HepG2 (cell line): ENCODE measurements around the gene CALD1. TPM values are rescaled to one million over a fixed set of nuclear protein-coding genes. Genes with fewer than 3 reads are reported as not detected.
A peak's percentile ranks its signal among the peaks of the same experiment; 100 is the strongest.

ENCODE experiments used
- ARNT2 ChIP-seq: sonication (generic); formaldehyde crosslinking; IDR thresholded peaks from 2 replicates; pipeline ENCODE4 v1.8.0; 2022; ENCODE audit warnings: mild to moderate bottlenecking, low read depth, missing genetic modification reagents, moderate library complexity
- ATRX ChIP-seq: sonication (generic); formaldehyde crosslinking; IDR thresholded peaks from 2 replicates; pipeline ENCODE4 v1.4.0; 2020; ENCODE audit warnings: missing genetic modification reagents, borderline replicate concordance
- CENPT ChIP-seq: sonication (generic); formaldehyde crosslinking; IDR thresholded peaks from 2 replicates; pipeline ENCODE4 v1.8.0; 2022; ENCODE audit warnings: low read depth, mild to moderate bottlenecking, moderate library complexity, missing genetic modification reagents
- HOXA9 ChIP-seq: sonication (generic); formaldehyde crosslinking; IDR thresholded peaks from 2 replicates; pipeline ENCODE4 v1.8.1; 2022; ENCODE audit warnings: missing genetic modification reagents, mild to moderate bottlenecking, moderate library complexity, borderline replicate concordance
- KMT2B ChIP-seq: IDR thresholded peaks from 2 replicates; pipeline ENCODE4 v1.6.1; 2016; ENCODE audit warnings: missing genetic modification reagents, missing compliant biosample characterization
- SP140L ChIP-seq: sonication (generic); formaldehyde crosslinking; IDR thresholded peaks from 2 replicates; pipeline ENCODE4 v1.4.0; 2020; ENCODE audit warnings: missing genetic modification reagents, borderline replicate concordance
- TCF7L2 ChIP-seq: IDR thresholded peaks from 2 replicates; pipeline ENCODE4 v1.6.1; 2011; ENCODE audit warnings: mild to moderate bottlenecking, low read depth, low read length, moderate library complexity
- ZBTB14 ChIP-seq: sonication (generic); formaldehyde crosslinking; IDR thresholded peaks from 2 replicates; pipeline ENCODE4 v1.4.0; 2020; ENCODE audit warnings: missing genetic modification reagents
- ZBTB26 ChIP-seq: IDR thresholded peaks from 2 replicates; pipeline ENCODE4 v1.6.1; 2016; ENCODE audit warnings: missing compliant biosample characterization, missing genetic modification reagents, borderline replicate concordance
- ZBTB7B ChIP-seq: sonication (generic); formaldehyde crosslinking; IDR thresholded peaks from 2 replicates; pipeline ENCODE4 v1.4.0; 2020; ENCODE audit warnings: missing genetic modification reagents
- ZBTB8A ChIP-seq: sonication (generic); formaldehyde crosslinking; IDR thresholded peaks from 2 replicates; pipeline ENCODE4 v1.4.0; 2020; ENCODE audit warnings: mild to moderate bottlenecking, low read depth, missing genetic modification reagents, borderline replicate concordance
- ZGPAT ChIP-seq: IDR thresholded peaks from 2 replicates; pipeline ENCODE4 v1.6.1; 2016; ENCODE audit warnings: mild to moderate bottlenecking
- ZNF142 ChIP-seq: sonication (generic); formaldehyde crosslinking; IDR thresholded peaks from 2 replicates; pipeline ENCODE4 v1.4.0; 2020; ENCODE audit warnings: missing genetic modification reagents
- ZNF317 ChIP-seq: sonication (generic); formaldehyde crosslinking; IDR thresholded peaks from 2 replicates; pipeline ENCODE4 v1.5.0; 2020; ENCODE audit warnings: mild to moderate bottlenecking, missing genetic modification reagents
- ZNF720 ChIP-seq: sonication (generic); formaldehyde crosslinking; IDR thresholded peaks from 2 replicates; pipeline ENCODE4 v1.4.0; 2020; ENCODE audit warnings: missing genetic modification reagents
- ZNF792 ChIP-seq: IDR thresholded peaks from 2 replicates; pipeline ENCODE4 v1.6.1; 2016
- ZSCAN5A ChIP-seq: sonication (generic); formaldehyde crosslinking; IDR thresholded peaks from 2 replicates; pipeline ENCODE4 v1.8.0; 2022; ENCODE audit warnings: mild to moderate bottlenecking, missing genetic modification reagents, borderline replicate concordance
- polyA plus RNA-seq, 8 experiments: library from polyadenylated mRNA; depleted of rRNA in 3 of 8; stranded (reverse) in 7 of 8; unstranded in 1 of 8; fragments of >200 nt; fragmentation: Illumina TruSeq in 4 of 8; extraction: Trizol in 4 of 8; gene quantifications; 2 replicates each; pipeline versions ENCODE4 v1.2.1 to v1.2.3, GENCODE V29; 2011 to 2016; ENCODE audit warnings: low read depth in 4 of 8, missing spikeins in 1 of 8, mixed read lengths in 1 of 8; ENCODE audit not compliant: insufficient read depth in 1 of 8
- total RNA-seq, 5 experiments: library from RNA; depleted of rRNA; stranded (reverse); fragments of >200 nt; fragmentation: Illumina TruSeq; extraction: Trizol; gene quantifications; 2 replicates each; pipeline ENCODE4 v1.2.3, GENCODE V29; 2016; ENCODE audit warnings: low read depth in 1 of 5

Gene CALD1
- total and polyA plus RNA-seq, 2 of the 13 experiments (the other 11 are each of a cell fraction or from before 2014, with no cell fraction given): 53.0 to 112 TPM

- TF ChIP-seq HOXA9 (no peak), ATRX (no peak), ZNF720 (CRISPR knock-in tag) (no peak), SP140L (CRISPR knock-in tag) (no peak), ZBTB14 (CRISPR knock-in tag) (no peak), ZNF317 (no peak), ARNT2 (peak; percentile 64), ZGPAT (CRISPR knock-in tag) (peak; percentile 84), KMT2B (CRISPR knock-in tag) (no peak), ZSCAN5A (CRISPR knock-in tag) (peak; percentile 87; the same call in 1 of the 2 replicates), ZNF792 (CRISPR knock-in tag) (peak; percentile 98), ZBTB7B (no peak; the same call in 1 of the 2 replicates), CENPT (CRISPR knock-in tag) (no peak), TCF7L2 (peak; percentile 73), ZBTB26 (CRISPR knock-in tag) (no peak), ZBTB8A (no peak), ZNF142 (CRISPR knock-in tag) (no peak)
These were observed 217.9 kb downstream of the CALD1 start (continued) for GRCh38 chr7:134997214-134997885.
